A673 (cell line): ENCODE data around the gene JPH2. TPM values are rescaled to one million over a fixed set of nuclear protein-coding genes. Genes with fewer than 3 reads are reported as not detected.

Experiments used
- BruUV-seq: library from RNA; stranded (reverse); fragments of 400-500 nt; replicated peaks from 2 replicates; lab custom pipeline; 2021; lab: Mats Ljungman, UMichigan
- CTCF ChIA-PET: fragments of 300-600 bp; sonication (Branson Sonifier 250); formaldehyde crosslinking; loops from one replicate; lab custom pipeline; 2022; ENCODE audit warnings: antibody characterized with exemption; lab: Charles Lee
- POLR2A ChIA-PET: fragments of 300-600 bp; sonication (Branson Sonifier 250); formaldehyde crosslinking; loops from one replicate; lab custom pipeline; 2022; ENCODE audit warnings: antibody characterized with exemption; ENCODE audit not compliant: low non-redundant PET; lab: Charles Lee
- DNase-seq: peaks from one replicate; pipeline ENCODE4 v3.0.0-alpha.2; 2015; ENCODE audit warnings: low spot score
- H3K27ac ChIP-seq: fragments of 200-600 bp; sonication (generic); 2 replicates; pipeline ENCODE4 v1.5.1; 2016; ENCODE audit warnings: mixed run types, low read depth, mild to moderate bottlenecking, mixed read lengths, antibody characterized with exemption, low read length; ENCODE audit not compliant: poor library complexity, severe bottlenecking
- H3K27me3 ChIP-seq: fragments of 200-600 bp; sonication (generic); replicated peaks from 2 replicates; pipeline ENCODE4 v1.6.1; 2017; ENCODE audit warnings: mixed run types, low read depth, mild to moderate bottlenecking, mixed read lengths, antibody characterized with exemption, low read length; ENCODE audit not compliant: insufficient read depth, poor library complexity
- H3K36me3 ChIP-seq: fragments of 200-600 bp; sonication (generic); 2 replicates; pipeline ENCODE4 v1.6.1; 2016; ENCODE audit warnings: mixed run types, mild to moderate bottlenecking, mixed read lengths, antibody characterized with exemption, low read length; ENCODE audit not compliant: insufficient read depth, poor library complexity, severe bottlenecking
- H3K4me1 ChIP-seq: fragments of 200-600 bp; sonication (generic); 2 replicates; pipeline ENCODE4 v1.6.1; 2017; ENCODE audit warnings: mixed run types, mild to moderate bottlenecking, mixed read lengths, antibody characterized with exemption, low read length; ENCODE audit not compliant: insufficient read depth, poor library complexity, severe bottlenecking
- H3K4me3 ChIP-seq: fragments of 200-600 bp; sonication (generic); 2 replicates; pipeline ENCODE4 v1.5.1; 2016; ENCODE audit warnings: low read depth, mixed run types, mild to moderate bottlenecking, mixed read lengths, low read length; ENCODE audit not compliant: poor library complexity, severe bottlenecking
- H3K9me3 ChIP-seq: fragments of 200-600 bp; sonication (generic); 2 replicates; pipeline ENCODE4 v1.6.1; 2016; ENCODE audit warnings: mixed run types, low read depth, mild to moderate bottlenecking, mixed read lengths, antibody characterized with exemption, low read length; ENCODE audit not compliant: poor library complexity, severe bottlenecking
- CTCF ChIP-seq: fragments of 300-800, 200-600 bp; sonication (generic); conservative IDR thresholded peaks from 2 replicates; pipeline ENCODE4 v1.5.1; 2017; ENCODE audit warnings: low read depth, mild to moderate bottlenecking, antibody characterized with exemption, low read length, moderate library complexity, mixed read lengths
- EZH2 ChIP-seq: fragments of 200-600 bp; sonication (generic); IDR thresholded peaks from 2 replicates; pipeline ENCODE4 v1.6.1; 2017; ENCODE audit warnings: borderline replicate concordance, low read depth, mild to moderate bottlenecking, mixed read lengths, antibody characterized with exemption, low read length; ENCODE audit not compliant: poor library complexity, severe bottlenecking
- intact Hi-C: fragments of 100-400 bp; cut with micrococcal nuclease; formaldehyde crosslinking; loops from one replicate; pipeline ENCODE4 v1.10.0; 2022; ENCODE audit not compliant: unreplicated experiment
- total RNA-seq: library from RNA; stranded (reverse); gene quantifications from 2 replicates; pipeline ENCODE4 v1.2.3, GENCODE V29; 2021

The JPH2 gene
- total RNA-seq, 1 experiment from 2014 or later = 1.1 TPM

DNA sequence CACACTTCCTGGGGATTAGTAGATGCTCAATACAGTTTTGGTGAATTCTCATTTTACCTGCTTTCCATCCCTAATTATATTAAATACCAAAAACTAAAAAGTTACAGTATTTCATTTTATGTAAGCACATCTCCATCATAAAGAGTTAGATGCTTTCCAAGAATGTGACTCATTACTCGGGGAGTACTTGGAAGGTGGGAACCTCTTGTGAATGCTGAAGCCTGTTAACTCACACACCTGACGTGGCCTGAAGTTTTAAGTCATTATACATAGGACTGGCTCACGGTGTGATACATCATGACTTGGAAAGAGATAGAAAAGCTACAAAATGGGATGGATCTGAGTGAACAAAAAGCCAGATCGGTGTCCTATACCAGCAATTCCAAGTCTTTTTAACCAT lies 25.8 kb upstream of the JPH2 start:
- no peak for DNase-seq
- Histone ChIP-seq H3K4me1 (peaks cover 20% of the 10 kb centered on the region), H3K27me3 (no peaks in the 10 kb centered on the region), H3K9me3 (no peaks in the 10 kb centered on the region), H3K4me3 (no peak overlapping the region), H3K36me3 (no peaks in the 10 kb centered on the region), H3K27ac (no peak overlapping the region)
- intact Hi-C loops = loop anchor here (10.0 kb wide), 1 partner anchor 522 kb away; no protein-coding TSS in a partner anchor
- no TSS peak for BruUV-seq
- ChIA-PET CTCF (no interaction called here), POLR2A (no interaction called here)
- no peak for TF ChIP-seq CTCF
- TF ChIP-seq EZH2 = no peak

GRCh38 chr20:44211177-44212039 lies 24.4 kb upstream of the JPH2 start:
- Histone ChIP-seq H3K27me3 (no peaks in the 10 kb centered on the region), H3K4me1 (peaks cover 20% of the 10 kb centered on the region), H3K4me3 (peak overlapping the region; percentile 95), H3K27ac (peak overlapping the region; percentile 94), H3K36me3 (peaks cover 4% of the 10 kb centered on the region), H3K9me3 (no peaks in the 10 kb centered on the region)
- CTCF ChIA-PET = no interaction called here
- POLR2A ChIA-PET = no interaction called here
- no peak for DNase-seq
- no peak for TF ChIP-seq EZH2
- TF ChIP-seq CTCF = no peak
- TSS peak; percentile 90 for BruUV-seq
- intact Hi-C loops = loop anchor here (10.0 kb wide), 1 partner anchor 523 kb away; no protein-coding TSS in a partner anchor

DNA sequence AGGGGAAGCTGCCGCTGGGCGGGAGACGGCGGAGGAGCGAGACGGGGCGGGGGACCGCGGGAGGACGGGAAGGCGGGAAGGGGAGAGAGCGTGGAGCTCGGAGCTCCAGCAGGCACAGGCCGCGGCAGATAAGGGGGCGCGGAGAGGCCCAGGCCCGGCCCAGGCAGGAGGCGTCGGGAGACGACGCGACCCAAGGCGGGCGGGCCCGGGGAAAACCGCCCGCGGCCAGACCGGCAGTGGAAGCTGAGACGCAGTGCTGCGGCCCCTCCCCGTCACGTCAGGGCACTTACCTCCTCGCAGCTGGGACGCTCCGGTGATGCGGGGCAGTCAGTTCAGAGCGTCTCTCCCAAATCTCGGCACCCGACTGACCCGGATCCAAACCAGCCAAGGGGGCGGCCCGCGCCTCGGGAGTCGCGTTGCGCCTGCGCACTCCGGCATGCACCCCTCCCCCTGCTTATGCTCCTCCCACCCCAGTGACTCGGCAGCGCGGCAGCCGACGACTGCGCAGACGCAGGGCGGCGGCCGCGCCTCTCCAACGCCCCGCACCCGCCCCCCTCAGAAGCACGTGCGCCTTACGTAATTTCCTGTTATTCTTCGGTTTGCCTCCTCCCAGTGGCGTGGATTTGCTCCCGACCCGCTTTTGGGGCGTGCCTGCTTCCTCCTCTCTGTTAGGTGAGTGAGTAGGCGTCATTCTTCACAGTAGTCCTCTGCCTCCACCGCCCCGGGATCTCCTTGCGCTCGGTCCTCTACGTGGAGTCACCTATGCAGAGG lies 23.6 kb upstream of the JPH2 start, which contains the start of gene OSER1:
TSS of gene OSER1 (minus strand) at position 366 of the 771 bp plus-strand sequence. CDS start 3,814 bp downstream, outside the sequence.
- ChIA-PET CTCF (interaction anchor here (0.8 kb wide), 1 partner anchor 21 kb away, joined by 3 read pairs; no protein-coding TSS in a partner anchor), POLR2A (no interaction called here)
- H3K4me3 ChIP-seq = peak within 1 kb of the TSS; percentile 95
- peaks cover 9% of the 10 kb centered on the region for H3K36me3 ChIP-seq
- peak within 1 kb of the TSS; percentile 94 for H3K27ac ChIP-seq
- DNase-seq = peak; percentile 98
- BruUV-seq = no TSS peak
- no peak for TF ChIP-seq EZH2
- no peak for TF ChIP-seq CTCF
- no peaks in the 10 kb centered on the region for H3K27me3 ChIP-seq
- H3K9me3 ChIP-seq = no peaks in the 10 kb centered on the region
- intact Hi-C loops = loop anchor here (10.0 kb wide), 1 partner anchor 524 kb away; no protein-coding TSS in a partner anchor
- peaks cover 20% of the 10 kb centered on the region for H3K4me1 ChIP-seq
